ENCODE results near the gene GIMAP1. TPM values are rescaled to one million over a fixed set of nuclear protein-coding genes. Genes with fewer than 3 reads are reported as not detected.

Gene GIMAP1
- total RNA-seq: not detected in 2 replicates

DNA sequence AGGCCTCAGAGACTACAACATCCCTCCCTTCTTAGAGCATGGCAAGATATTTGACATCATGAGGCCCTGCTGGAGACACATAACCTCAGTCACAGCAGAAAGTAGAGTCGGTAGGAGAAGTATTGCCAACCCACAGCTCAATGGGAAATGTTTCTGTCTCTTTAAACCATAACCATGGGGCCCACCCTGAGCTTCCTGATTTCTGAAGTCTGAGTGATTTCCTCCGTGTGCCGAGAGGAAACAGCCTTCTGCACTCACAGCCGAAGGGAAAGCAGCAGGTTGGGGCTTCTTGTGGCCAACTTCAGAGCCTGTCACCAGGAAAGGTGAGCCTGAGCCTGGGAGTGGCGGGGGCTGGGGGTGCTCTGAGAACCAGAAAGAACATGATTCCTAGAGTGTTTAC is at the start of gene GIMAP1:
TSS of gene GIMAP1 (plus strand) at position 246 of the 400 bp plus-strand sequence. CDS start 2,435 bp downstream, outside the sequence.

DNA sequence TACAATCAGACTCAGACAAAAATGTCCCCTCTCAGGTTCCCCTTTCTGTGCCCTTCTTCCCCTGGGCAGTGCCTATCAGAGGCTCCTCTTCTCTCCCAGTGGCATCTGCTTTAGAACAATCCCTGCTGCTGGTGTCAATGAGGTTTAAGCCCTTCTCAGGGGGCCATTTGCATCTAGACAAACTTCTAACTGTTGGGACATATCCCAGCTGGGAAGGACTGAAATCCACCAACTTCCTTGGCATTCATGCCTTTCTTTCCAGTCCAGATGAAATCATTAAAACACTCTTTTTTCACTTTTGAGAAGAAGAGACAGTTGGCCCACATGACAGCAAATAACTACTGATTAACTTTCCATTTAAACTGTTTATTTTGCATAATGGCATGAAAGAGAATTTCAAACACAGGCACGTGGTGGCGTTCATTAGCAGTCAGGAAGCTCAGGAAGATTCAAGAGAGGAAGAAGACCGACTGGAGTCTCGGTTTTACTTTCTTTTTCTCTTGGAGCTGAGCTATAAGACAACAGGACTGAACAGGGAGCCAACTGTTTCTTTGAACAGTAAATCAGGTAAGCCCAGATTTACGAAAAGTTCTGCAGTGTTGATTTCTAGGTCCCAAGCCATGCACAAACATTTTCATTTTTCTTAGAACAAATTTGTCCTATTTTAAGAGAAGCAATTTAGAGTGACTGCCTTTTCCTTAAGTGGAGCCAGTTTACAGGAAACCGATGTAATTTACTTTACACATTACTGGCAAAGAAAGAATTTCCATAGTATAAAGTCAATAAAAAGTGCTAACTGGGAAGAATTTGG is 31.0 kb upstream of the GIMAP1 start, which contains the start of gene GIMAP2:
TSS of gene GIMAP2 (plus strand) at position 488 of the 811 bp plus-strand sequence. CDS start 1,354 bp downstream, outside the sequence.

DNA sequence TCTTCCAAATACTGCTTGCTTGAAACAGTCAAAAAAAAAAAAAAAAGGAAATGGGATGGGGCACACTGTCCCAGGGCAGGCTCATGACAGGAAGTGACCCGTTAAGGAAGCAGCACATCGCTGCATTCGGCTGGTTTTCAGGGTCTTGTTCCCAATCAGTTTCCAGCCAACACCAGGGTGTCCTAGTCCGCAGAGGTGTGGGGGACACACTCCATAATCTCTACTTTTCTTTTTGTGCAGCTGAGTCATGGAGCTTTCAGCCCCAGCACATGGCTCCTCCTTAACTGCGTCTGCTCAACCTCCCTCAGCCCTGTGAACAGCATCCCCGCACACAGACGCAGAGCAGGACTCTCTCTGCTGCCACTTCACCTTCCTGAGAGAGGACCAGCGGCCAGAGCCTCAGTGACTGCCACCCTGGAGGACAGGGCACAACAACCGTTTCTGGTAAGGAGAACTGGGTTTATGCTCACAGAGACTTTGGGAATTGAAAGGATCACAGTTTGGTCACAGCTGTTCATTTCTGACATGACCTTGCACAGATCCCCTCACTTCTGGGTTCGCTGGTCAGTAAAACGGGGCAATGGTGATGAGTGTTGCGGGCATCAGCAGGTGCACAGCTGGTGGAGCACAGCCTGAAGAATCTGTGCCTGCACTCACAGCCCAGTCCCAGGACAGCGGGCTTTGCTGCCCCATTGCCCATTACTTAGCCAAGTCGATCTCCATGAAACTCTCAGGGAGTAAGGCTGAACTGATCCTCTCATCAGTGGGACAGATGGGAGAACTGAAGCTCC is 21.0 kb downstream of the GIMAP1 start, which contains the start of gene GIMAP5:
TSS of gene GIMAP5 (plus strand) at position 154 of the 791 bp plus-strand sequence. CDS start 3,467 bp downstream, outside the sequence.

Other genes with a start within 250 kb of the GIMAP1 start
- gene GIMAP7, start 201.7 kb upstream of the GIMAP1 start, total RNA-seq: not detected in 2 replicates
- gene GIMAP4, start 149.2 kb upstream of the GIMAP1 start, total RNA-seq: not detected in 2 replicates
- gene GIMAP6, start 84.2 kb upstream of the GIMAP1 start, total RNA-seq: not detected in 2 replicates
- 0.08 and 0.94 TPM in 2 replicates for gene GIMAP2, start 30.9 kb upstream of the GIMAP1 start, total RNA-seq
- gene GIMAP5, start 20.8 kb downstream of the GIMAP1 start, total RNA-seq: not detected in 2 replicates
- not detected in 2 replicates for gene TMEM176B, start 83.8 kb downstream of the GIMAP1 start, total RNA-seq
- gene TMEM176A, start 84.2 kb downstream of the GIMAP1 start, total RNA-seq: 0.23 TPM in 1 of 2 replicates, not detected in the other
- not detected in 2 replicates for gene AOC1, start 135.9 kb downstream of the GIMAP1 start, total RNA-seq

Measured in hair follicular keratinocyte (primary cell).